A673 (cell line): Measurements from ENCODE around the gene HSPA1A. TPM values are rescaled to one million over a fixed set of nuclear protein-coding genes. Genes with fewer than 3 reads are reported as not detected.

Experiments
- BruUV-seq: library from RNA; stranded (reverse); fragments of 400-500 nt; replicated peaks from 2 replicates; lab custom pipeline; 2021; lab: Mats Ljungman, UMichigan
- CTCF ChIA-PET: fragments of 300-600 bp; sonication (Branson Sonifier 250); formaldehyde crosslinking; loops from one replicate; lab custom pipeline; 2022; ENCODE audit warnings: antibody characterized with exemption; lab: Charles Lee
- POLR2A ChIA-PET: fragments of 300-600 bp; sonication (Branson Sonifier 250); formaldehyde crosslinking; loops from one replicate; lab custom pipeline; 2022; ENCODE audit warnings: antibody characterized with exemption; ENCODE audit not compliant: low non-redundant PET; lab: Charles Lee
- DNase-seq: peaks from one replicate; pipeline ENCODE4 v3.0.0-alpha.2; 2015; ENCODE audit warnings: low spot score
- H3K27ac ChIP-seq: fragments of 200-600 bp; sonication (generic); 2 replicates; pipeline ENCODE4 v1.5.1; 2016; ENCODE audit warnings: mixed run types, low read depth, mild to moderate bottlenecking, mixed read lengths, antibody characterized with exemption, low read length; ENCODE audit not compliant: poor library complexity, severe bottlenecking
- H3K27me3 ChIP-seq: fragments of 200-600 bp; sonication (generic); replicated peaks from 2 replicates; pipeline ENCODE4 v1.6.1; 2017; ENCODE audit warnings: mixed run types, low read depth, mild to moderate bottlenecking, mixed read lengths, antibody characterized with exemption, low read length; ENCODE audit not compliant: insufficient read depth, poor library complexity
- H3K36me3 ChIP-seq: fragments of 200-600 bp; sonication (generic); 2 replicates; pipeline ENCODE4 v1.6.1; 2016; ENCODE audit warnings: mixed run types, mild to moderate bottlenecking, mixed read lengths, antibody characterized with exemption, low read length; ENCODE audit not compliant: insufficient read depth, poor library complexity, severe bottlenecking
- H3K4me1 ChIP-seq: fragments of 200-600 bp; sonication (generic); 2 replicates; pipeline ENCODE4 v1.6.1; 2017; ENCODE audit warnings: mixed run types, mild to moderate bottlenecking, mixed read lengths, antibody characterized with exemption, low read length; ENCODE audit not compliant: insufficient read depth, poor library complexity, severe bottlenecking
- H3K4me3 ChIP-seq: fragments of 200-600 bp; sonication (generic); 2 replicates; pipeline ENCODE4 v1.5.1; 2016; ENCODE audit warnings: low read depth, mixed run types, mild to moderate bottlenecking, mixed read lengths, low read length; ENCODE audit not compliant: poor library complexity, severe bottlenecking
- H3K9me3 ChIP-seq: fragments of 200-600 bp; sonication (generic); 2 replicates; pipeline ENCODE4 v1.6.1; 2016; ENCODE audit warnings: mixed run types, low read depth, mild to moderate bottlenecking, mixed read lengths, antibody characterized with exemption, low read length; ENCODE audit not compliant: poor library complexity, severe bottlenecking
- CTCF ChIP-seq: fragments of 300-800, 200-600 bp; sonication (generic); conservative IDR thresholded peaks from 2 replicates; pipeline ENCODE4 v1.5.1; 2017; ENCODE audit warnings: low read depth, mild to moderate bottlenecking, antibody characterized with exemption, low read length, moderate library complexity, mixed read lengths
- EZH2 ChIP-seq: fragments of 200-600 bp; sonication (generic); IDR thresholded peaks from 2 replicates; pipeline ENCODE4 v1.6.1; 2017; ENCODE audit warnings: borderline replicate concordance, low read depth, mild to moderate bottlenecking, mixed read lengths, antibody characterized with exemption, low read length; ENCODE audit not compliant: poor library complexity, severe bottlenecking
- intact Hi-C: fragments of 100-400 bp; cut with micrococcal nuclease; formaldehyde crosslinking; loops from one replicate; pipeline ENCODE4 v1.10.0; 2022; ENCODE audit not compliant: unreplicated experiment
- total RNA-seq: library from RNA; stranded (reverse); gene quantifications from 2 replicates; pipeline ENCODE4 v1.2.3, GENCODE V29; 2021

The HSPA1A gene
- total RNA-seq, 1 experiment from 2014 or later = 129 TPM

GRCh38 chr6:31858707-31859106 is 43.4 kb downstream of the HSPA1A start:
- TF ChIP-seq CTCF (no peak), EZH2 (no peak)
- Histone ChIP-seq H3K27ac (no peak overlapping the region), H3K4me1 (no peaks in the 10 kb centered on the region), H3K36me3 (peaks cover 6% of the 10 kb centered on the region), H3K27me3 (no peaks in the 10 kb centered on the region), H3K4me3 (no peak overlapping the region), H3K9me3 (no peaks in the 10 kb centered on the region)
- intact Hi-C loops = no loop called here
- ChIA-PET CTCF (no interaction called here), POLR2A (no interaction called here)
- BruUV-seq = no TSS peak
- DNase-seq = no peak

- ChIA-PET POLR2A (no interaction called here), CTCF (no interaction called here)
- Histone ChIP-seq H3K36me3 (peaks cover 6% of the 10 kb centered on the region), H3K9me3 (no peaks in the 10 kb centered on the region), H3K4me3 (no peak overlapping the region), H3K27ac (no peak overlapping the region), H3K4me1 (peaks cover 6% of the 10 kb centered on the region), H3K27me3 (no peaks in the 10 kb centered on the region)
- BruUV-seq = no TSS peak
- no peak for DNase-seq
- intact Hi-C loops = no loop called here
- TF ChIP-seq EZH2 = no peak
- TF ChIP-seq CTCF = no peak
These were observed 44.6 kb downstream of the HSPA1A start for GRCh38 chr6:31859923-31860322.

GRCh38 chr6:31860349-31860748 is 45.0 kb downstream of the HSPA1A start:
- CTCF ChIA-PET = no interaction called here

More at GRCh38 chr6:31860349-31860748, 45.0 kb downstream of the HSPA1A start:
- TF ChIP-seq CTCF (no peak), EZH2 (no peak)
- Histone ChIP-seq H3K4me3 (no peak overlapping the region), H3K36me3 (peaks cover 6% of the 10 kb centered on the region), H3K4me1 (peaks cover 6% of the 10 kb centered on the region), H3K27me3 (no peaks in the 10 kb centered on the region), H3K27ac (no peak overlapping the region), H3K9me3 (no peaks in the 10 kb centered on the region)
- no peak for DNase-seq
- intact Hi-C loops = no loop called here
- no TSS peak for BruUV-seq
- POLR2A ChIA-PET = no interaction called here
